Measurements from ENCODE around the gene GLYATL1.

GLYATL1 gene

GRCh38 chr11:58939277-58939676 is at the start of gene GLYATL1:
TSS of gene GLYATL1 (plus strand) at chr11:58939488. CDS start at chr11:58947088, 7,600 bp downstream.
- Mint-ChIP-seq H3K27ac (no peak within 1 kb of the TSS), H3K4me1 (no peaks in the 10 kb centered on the region), H3K9me3 (peaks cover 0 to 4% of the 10 kb centered on the region in 2 donors), H3K4me3 (no peak within 1 kb of the TSS), H3K36me3 (no peaks in the 10 kb centered on the region), H3K27me3 (no peaks in the 10 kb centered on the region)
- ATAC-seq (replicated peaks) (no peak), DNase-seq (no peak)

GRCh38 chr11:58893899-58894298 is 45.4 kb upstream of the GLYATL1 start:
- no peak for DNase-seq
- H3K4me3 Mint-ChIP-seq = no peak overlapping the region
- ATAC-seq (replicated peaks) = peak; percentile 70 to 83
- no peak overlapping the region for H3K27ac Mint-ChIP-seq
- H3K9me3 Mint-ChIP-seq = no peaks in the 10 kb centered on the region
- H3K4me1 Mint-ChIP-seq = peaks cover 10 to 18% of the 10 kb centered on the region in 2 donors
- peaks cover 0 to 5% of the 10 kb centered on the region in 2 donors for H3K27me3 Mint-ChIP-seq
- H3K36me3 Mint-ChIP-seq = no peaks in the 10 kb centered on the region

- Mint-ChIP-seq H3K27me3 (peaks cover 29 to 32% of the 10 kb centered on the region in 2 donors), H3K36me3 (no peaks in the 10 kb centered on the region), H3K4me3 (no peak overlapping the region), H3K4me1 (peaks cover 12 to 29% of the 10 kb centered on the region in 2 donors), H3K9me3 (no peaks in the 10 kb centered on the region), H3K27ac (no peak overlapping the region)
- DNase-seq = no peak
- ATAC-seq (replicated peaks) = peak; percentile 26 to 40
These were observed 41.2 kb upstream of the GLYATL1 start for GRCh38 chr11:58898106-58898505.

- Mint-ChIP-seq H3K9me3 (no peaks in the 10 kb centered on the region), H3K4me3 (peak overlapping the region; percentile 7 to 54), H3K27ac (peak overlapping the region; percentile 11), H3K27me3 (peaks cover 54 to 55% of the 10 kb centered on the region in 2 donors), H3K4me1 (peaks cover 17 to 32% of the 10 kb centered on the region in 2 donors), H3K36me3 (no peaks in the 10 kb centered on the region)
- ATAC-seq (replicated peaks) = peak; percentile 80 to 86
- peak; percentile 65 for DNase-seq
These were observed 38.5 kb upstream of the GLYATL1 start for GRCh38 chr11:58900479-58901420.

- H3K9me3 Mint-ChIP-seq = peaks cover 7 to 9% of the 10 kb centered on the region in 2 donors
- H3K27me3 Mint-ChIP-seq = peaks cover 62 to 67% of the 10 kb centered on the region in 2 donors
- H3K36me3 Mint-ChIP-seq = peaks cover 0 to 10% of the 10 kb centered on the region in 2 donors
- H3K27ac Mint-ChIP-seq = no peak overlapping the region
- peaks cover 23 to 46% of the 10 kb centered on the region in 2 donors for H3K4me1 Mint-ChIP-seq
- no peak overlapping the region for H3K4me3 Mint-ChIP-seq
- ATAC-seq (replicated peaks) (no peak), DNase-seq (no peak)
These were observed 36.4 kb upstream of the GLYATL1 start for GRCh38 chr11:58902881-58903280.

GRCh38 chr11:58905011-58905720 is 34.1 kb upstream of the GLYATL1 start:
- Mint-ChIP-seq H3K36me3 (peaks cover 0 to 10% of the 10 kb centered on the region in 2 donors), H3K4me3 (peak overlapping the region; percentile 58 to 74), H3K9me3 (peaks cover 11% of the 10 kb centered on the region in 2 donors), H3K27me3 (peaks cover 60 to 65% of the 10 kb centered on the region in 2 donors), H3K4me1 (peaks cover 21 to 41% of the 10 kb centered on the region in 2 donors), H3K27ac (no peak overlapping the region)
- ATAC-seq (replicated peaks) = no peak
- DNase-seq = no peak

GRCh38 chr11:58905721-58906547 is 33.4 kb upstream of the GLYATL1 start:
- H3K36me3 Mint-ChIP-seq = peaks cover 0 to 10% of the 10 kb centered on the region in 2 donors
- ATAC-seq (replicated peaks) (no peak), DNase-seq (no peak)
- peaks cover 53 to 60% of the 10 kb centered on the region in 2 donors for H3K27me3 Mint-ChIP-seq
- peaks cover 19 to 34% of the 10 kb centered on the region in 2 donors for H3K4me1 Mint-ChIP-seq
- no peak overlapping the region for H3K27ac Mint-ChIP-seq
- peak overlapping the region in 1 of 2 donors; percentile 74 for H3K4me3 Mint-ChIP-seq
- peaks cover 11% of the 10 kb centered on the region in 2 donors for H3K9me3 Mint-ChIP-seq

GRCh38 chr11:58907780-58908179 is 31.5 kb upstream of the GLYATL1 start:
- H3K36me3 Mint-ChIP-seq = peaks cover 0 to 10% of the 10 kb centered on the region in 2 donors
- H3K4me1 Mint-ChIP-seq = peaks cover 18 to 31% of the 10 kb centered on the region in 2 donors
- DNase-seq (no peak), ATAC-seq (replicated peaks) (peak; percentile 87 to 90)
- H3K27me3 Mint-ChIP-seq = peaks cover 43 to 50% of the 10 kb centered on the region in 2 donors
- H3K9me3 Mint-ChIP-seq = peaks cover 11% of the 10 kb centered on the region in 2 donors
- H3K27ac Mint-ChIP-seq = no peak overlapping the region
- H3K4me3 Mint-ChIP-seq = peak overlapping the region in 1 of 2 donors; percentile 50

GRCh38 chr11:58912124-58912523 is 27.2 kb upstream of the GLYATL1 start:
- H3K36me3 Mint-ChIP-seq = peaks cover 1 to 6% of the 10 kb centered on the region in 2 donors
- H3K9me3 Mint-ChIP-seq = peaks cover 19 to 24% of the 10 kb centered on the region in 2 donors
- peaks cover 7 to 11% of the 10 kb centered on the region in 2 donors for H3K4me1 Mint-ChIP-seq
- DNase-seq = no peak
- H3K4me3 Mint-ChIP-seq = no peak overlapping the region
- no peak for ATAC-seq (replicated peaks)
- peaks cover 6 to 33% of the 10 kb centered on the region in 2 donors for H3K27me3 Mint-ChIP-seq
- H3K27ac Mint-ChIP-seq = no peak overlapping the region

- Mint-ChIP-seq H3K27me3 (peaks cover 6 to 29% of the 10 kb centered on the region in 2 donors), H3K4me1 (no peaks in the 10 kb centered on the region), H3K36me3 (peaks cover 3 to 9% of the 10 kb centered on the region in 2 donors), H3K9me3 (peaks cover 18 to 24% of the 10 kb centered on the region in 2 donors), H3K27ac (no peak overlapping the region), H3K4me3 (no peak overlapping the region)
- ATAC-seq (replicated peaks) (no peak), DNase-seq (no peak)
These were observed 25.6 kb upstream of the GLYATL1 start for GRCh38 chr11:58913685-58914084.

GRCh38 chr11:58914821-58915543 is 24.3 kb upstream of the GLYATL1 start:
- Mint-ChIP-seq H3K4me3 (no peak overlapping the region), H3K27ac (no peak overlapping the region), H3K9me3 (peaks cover 20 to 24% of the 10 kb centered on the region in 2 donors), H3K27me3 (peaks cover 6 to 25% of the 10 kb centered on the region in 2 donors), H3K36me3 (peaks cover 3 to 9% of the 10 kb centered on the region in 2 donors), H3K4me1 (no peaks in the 10 kb centered on the region)
- ATAC-seq (replicated peaks) (no peak), DNase-seq (no peak)

GRCh38 chr11:58916637-58917036 is 22.7 kb upstream of the GLYATL1 start:
- peaks cover 3 to 9% of the 10 kb centered on the region in 2 donors for H3K36me3 Mint-ChIP-seq

More at GRCh38 chr11:58916637-58917036, 22.7 kb upstream of the GLYATL1 start:
- no peak overlapping the region for H3K4me3 Mint-ChIP-seq
- H3K9me3 Mint-ChIP-seq = peaks cover 20 to 24% of the 10 kb centered on the region in 2 donors
- DNase-seq (no peak), ATAC-seq (replicated peaks) (no peak)
- no peak overlapping the region for H3K27ac Mint-ChIP-seq
- peaks cover 6 to 28% of the 10 kb centered on the region in 2 donors for H3K27me3 Mint-ChIP-seq
- H3K4me1 Mint-ChIP-seq = peaks cover 0 to 2% of the 10 kb centered on the region in 2 donors

Data from stimulated activated naive B cell treated with anti-CD40 and anti-IgM and Interleukin-4, amounts not matched to agents 10 μg/mL and 1 μg/mL and 100 μg/mL, for 72 hours (primary cell).